Activated T-cell treated with anti-CD3 and anti-CD28 coated beads for 24 hours (primary cell): ENCODE results near the gene GPR137.
A peak's percentile ranks its signal among the peaks of the same experiment; 100 is the strongest.
"Not testable (repeated sequence)": the region's sequence is repeated elsewhere in the genome, so short reads cannot be mapped to it uniquely, and the experiment has no call there.

Experiments used
- DNase-seq: peaks from one replicate; pipeline ENCODE4 v3.0.0-alpha.2; 2020; ENCODE audit warnings: low read depth

Gene GPR137

GRCh38 chr11:64321026-64321425, 35.4 kb downstream of the GPR137 start:
- DNase-seq: no peak

DNA sequence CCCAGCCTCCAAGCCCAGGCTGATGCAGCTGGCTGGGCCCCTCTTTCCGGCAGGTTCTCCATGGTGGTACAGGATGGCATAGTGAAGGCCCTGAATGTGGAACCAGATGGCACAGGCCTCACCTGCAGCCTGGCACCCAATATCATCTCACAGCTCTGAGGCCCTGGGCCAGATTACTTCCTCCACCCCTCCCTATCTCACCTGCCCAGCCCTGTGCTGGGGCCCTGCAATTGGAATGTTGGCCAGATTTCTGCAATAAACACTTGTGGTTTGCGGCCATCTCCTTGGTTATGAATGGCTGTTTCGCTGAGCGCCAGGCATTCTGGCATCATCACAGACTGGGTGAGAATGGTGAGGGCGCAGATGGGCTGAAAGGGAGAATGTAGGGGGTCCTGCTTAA, 35.9 kb downstream of the GPR137 start:
- no peak for DNase-seq

GRCh38 chr11:64322925-64323260, 37.2 kb downstream of the GPR137 start:
- DNase-seq: no peak

GRCh38 chr11:64323373-64323772, 37.7 kb downstream of the GPR137 start:
- no peak for DNase-seq

DNA sequence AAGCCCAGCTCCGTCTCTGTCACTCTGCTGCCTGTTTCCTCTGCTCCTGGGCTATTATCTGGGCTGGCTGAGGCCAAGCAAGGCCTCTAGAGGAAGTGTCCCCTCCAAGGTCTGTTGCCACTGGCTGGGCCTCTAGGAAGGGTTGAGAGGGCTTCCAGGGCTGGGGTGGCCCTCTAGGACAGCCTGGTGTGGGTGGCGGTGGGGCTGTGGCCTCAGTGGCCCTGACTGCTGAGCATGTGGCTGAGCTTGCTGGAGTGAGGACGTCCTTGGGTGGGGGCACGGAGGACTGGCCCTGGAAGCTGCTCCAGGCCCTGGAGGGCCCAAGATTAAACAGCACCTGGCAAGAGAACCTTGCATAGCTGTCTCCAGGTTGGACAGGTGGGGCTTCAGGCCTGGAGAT, 38.3 kb downstream of the GPR137 start:
- DNase-seq: not testable (repeated sequence)

GRCh38 chr11:64324692-64325469, 39.2 kb downstream of the GPR137 start:
- no peak for DNase-seq

GRCh38 chr11:64327375-64327774, 41.7 kb downstream of the GPR137 start:
- no peak for DNase-seq

DNA sequence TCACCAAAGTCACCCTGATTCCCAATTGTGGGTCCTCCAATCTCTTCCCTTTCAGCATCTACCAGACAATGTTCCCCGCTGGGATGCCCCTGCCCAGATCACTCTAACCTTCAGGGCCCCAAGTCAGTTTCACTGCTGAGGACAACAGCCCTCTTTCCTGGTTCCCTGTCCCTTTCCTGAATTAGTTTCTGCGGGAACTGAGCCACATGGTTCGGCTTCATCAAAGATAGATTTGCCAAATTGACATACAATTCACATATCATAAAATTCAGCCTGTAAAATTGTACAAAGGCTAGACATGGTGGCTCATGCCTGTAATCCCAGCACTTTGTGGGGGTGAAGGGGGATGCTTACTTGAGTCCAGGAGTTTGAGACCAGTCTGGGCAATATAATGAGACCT, 42.3 kb downstream of the GPR137 start:
- DNase-seq: no peak

GRCh38 chr11:64330888-64331287, 45.2 kb downstream of the GPR137 start:
- no peak for DNase-seq

GRCh38 chr11:64331569-64332371, 46.1 kb downstream of the GPR137 start:
- peak; percentile 65 for DNase-seq

- DNase-seq: no peak
Observed at GRCh38 chr11:64333556-64333955, 47.9 kb downstream of the GPR137 start.

- no peak for DNase-seq
Observed at GRCh38 chr11:64334764-64335735, 49.4 kb downstream of the GPR137 start.

DNA sequence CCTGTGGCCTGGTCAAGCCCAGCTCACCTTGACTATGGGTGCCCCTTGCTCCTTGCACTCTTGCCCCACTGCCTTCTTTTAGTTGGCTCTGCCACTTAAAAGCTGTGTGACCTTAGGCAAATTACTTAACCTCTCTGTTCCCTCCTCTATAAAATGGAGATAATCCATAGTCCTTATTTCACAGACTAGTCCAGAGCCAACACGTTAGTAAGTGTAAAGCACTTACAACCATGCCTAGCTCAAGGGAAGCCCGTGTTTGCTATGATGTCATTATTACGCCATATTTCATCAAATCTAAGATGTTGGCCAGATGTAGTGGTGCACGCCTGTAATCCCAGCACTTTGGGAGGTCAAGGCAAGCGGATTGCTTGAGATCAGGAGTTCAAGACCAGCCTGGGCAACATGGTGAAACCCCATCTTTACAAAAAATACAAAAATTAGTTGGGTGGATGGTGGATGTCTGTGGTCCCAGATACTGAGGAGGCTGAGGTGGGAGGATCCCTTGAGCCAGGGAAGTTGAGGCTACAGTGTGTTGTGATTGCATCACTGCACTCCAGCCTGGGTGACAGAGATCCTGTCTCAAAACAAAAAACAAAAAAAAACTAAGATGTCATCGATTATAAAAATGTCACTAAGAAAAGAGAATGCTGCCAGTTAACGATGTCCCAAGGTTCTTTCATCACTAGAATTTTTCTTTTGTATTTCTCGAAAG, 52.0 kb downstream of the GPR137 start:
- DNase-seq: no peak

- DNase-seq: no peak
Observed at GRCh38 chr11:64338716-64339115, 53.1 kb downstream of the GPR137 start.
